ENCODE measurements around the gene NME3. TPM values are rescaled to one million over a fixed set of nuclear protein-coding genes. Genes with fewer than 3 reads are reported as not detected.

NME3 gene
- total and polyA plus RNA-seq, 9 of the 15 experiments (the other 6 are each of a cell fraction or from before 2014, with no cell fraction given): 0.68 to 76.3 (median 11.5) TPM

DNA sequence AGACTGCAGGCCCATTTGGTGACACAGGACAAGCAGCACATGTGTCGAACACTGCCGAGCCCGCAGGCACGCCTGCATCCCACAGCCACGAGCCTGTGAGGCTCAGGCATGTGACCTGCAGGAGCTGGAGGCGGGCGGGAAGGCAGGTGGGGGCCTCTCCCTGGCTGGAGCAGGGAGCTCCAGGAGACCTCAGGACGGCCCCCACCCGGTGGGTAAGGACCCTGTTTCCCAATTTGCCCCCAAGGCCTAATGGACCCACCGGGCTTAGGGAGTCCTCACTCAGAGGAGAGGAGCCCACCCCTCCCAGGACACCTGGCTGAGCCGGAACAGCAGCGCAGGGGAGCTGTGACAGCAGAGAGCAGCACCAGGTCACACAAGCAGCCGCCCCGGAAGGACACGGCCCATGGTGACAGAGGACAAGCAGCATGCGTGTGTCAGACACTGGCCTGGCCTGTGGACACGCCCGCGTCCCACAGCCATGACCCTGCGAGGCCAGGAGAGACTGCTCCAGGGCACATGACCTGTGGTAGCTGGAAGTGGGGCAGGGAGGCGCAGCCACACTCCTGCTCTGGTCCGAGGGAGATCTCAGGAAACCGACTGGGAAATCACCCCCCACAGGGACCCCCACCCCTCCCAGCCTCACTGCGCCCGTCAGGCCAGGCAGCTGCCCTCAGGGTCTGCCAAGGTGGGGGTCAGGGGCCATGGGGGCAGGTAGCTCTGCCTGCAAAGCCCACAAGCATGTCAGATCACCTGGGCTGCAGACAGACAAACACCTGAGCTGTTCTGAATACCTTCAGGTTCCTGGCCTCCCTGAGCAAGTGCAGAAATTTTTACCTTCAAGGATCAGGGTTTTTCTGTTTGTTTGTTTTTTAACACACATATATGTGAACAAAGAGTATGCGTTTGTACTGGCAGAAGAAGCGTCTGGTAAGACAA, 8.7 kb upstream of the NME3 start (continued):
- TF ChIP-seq, protein P1, sequence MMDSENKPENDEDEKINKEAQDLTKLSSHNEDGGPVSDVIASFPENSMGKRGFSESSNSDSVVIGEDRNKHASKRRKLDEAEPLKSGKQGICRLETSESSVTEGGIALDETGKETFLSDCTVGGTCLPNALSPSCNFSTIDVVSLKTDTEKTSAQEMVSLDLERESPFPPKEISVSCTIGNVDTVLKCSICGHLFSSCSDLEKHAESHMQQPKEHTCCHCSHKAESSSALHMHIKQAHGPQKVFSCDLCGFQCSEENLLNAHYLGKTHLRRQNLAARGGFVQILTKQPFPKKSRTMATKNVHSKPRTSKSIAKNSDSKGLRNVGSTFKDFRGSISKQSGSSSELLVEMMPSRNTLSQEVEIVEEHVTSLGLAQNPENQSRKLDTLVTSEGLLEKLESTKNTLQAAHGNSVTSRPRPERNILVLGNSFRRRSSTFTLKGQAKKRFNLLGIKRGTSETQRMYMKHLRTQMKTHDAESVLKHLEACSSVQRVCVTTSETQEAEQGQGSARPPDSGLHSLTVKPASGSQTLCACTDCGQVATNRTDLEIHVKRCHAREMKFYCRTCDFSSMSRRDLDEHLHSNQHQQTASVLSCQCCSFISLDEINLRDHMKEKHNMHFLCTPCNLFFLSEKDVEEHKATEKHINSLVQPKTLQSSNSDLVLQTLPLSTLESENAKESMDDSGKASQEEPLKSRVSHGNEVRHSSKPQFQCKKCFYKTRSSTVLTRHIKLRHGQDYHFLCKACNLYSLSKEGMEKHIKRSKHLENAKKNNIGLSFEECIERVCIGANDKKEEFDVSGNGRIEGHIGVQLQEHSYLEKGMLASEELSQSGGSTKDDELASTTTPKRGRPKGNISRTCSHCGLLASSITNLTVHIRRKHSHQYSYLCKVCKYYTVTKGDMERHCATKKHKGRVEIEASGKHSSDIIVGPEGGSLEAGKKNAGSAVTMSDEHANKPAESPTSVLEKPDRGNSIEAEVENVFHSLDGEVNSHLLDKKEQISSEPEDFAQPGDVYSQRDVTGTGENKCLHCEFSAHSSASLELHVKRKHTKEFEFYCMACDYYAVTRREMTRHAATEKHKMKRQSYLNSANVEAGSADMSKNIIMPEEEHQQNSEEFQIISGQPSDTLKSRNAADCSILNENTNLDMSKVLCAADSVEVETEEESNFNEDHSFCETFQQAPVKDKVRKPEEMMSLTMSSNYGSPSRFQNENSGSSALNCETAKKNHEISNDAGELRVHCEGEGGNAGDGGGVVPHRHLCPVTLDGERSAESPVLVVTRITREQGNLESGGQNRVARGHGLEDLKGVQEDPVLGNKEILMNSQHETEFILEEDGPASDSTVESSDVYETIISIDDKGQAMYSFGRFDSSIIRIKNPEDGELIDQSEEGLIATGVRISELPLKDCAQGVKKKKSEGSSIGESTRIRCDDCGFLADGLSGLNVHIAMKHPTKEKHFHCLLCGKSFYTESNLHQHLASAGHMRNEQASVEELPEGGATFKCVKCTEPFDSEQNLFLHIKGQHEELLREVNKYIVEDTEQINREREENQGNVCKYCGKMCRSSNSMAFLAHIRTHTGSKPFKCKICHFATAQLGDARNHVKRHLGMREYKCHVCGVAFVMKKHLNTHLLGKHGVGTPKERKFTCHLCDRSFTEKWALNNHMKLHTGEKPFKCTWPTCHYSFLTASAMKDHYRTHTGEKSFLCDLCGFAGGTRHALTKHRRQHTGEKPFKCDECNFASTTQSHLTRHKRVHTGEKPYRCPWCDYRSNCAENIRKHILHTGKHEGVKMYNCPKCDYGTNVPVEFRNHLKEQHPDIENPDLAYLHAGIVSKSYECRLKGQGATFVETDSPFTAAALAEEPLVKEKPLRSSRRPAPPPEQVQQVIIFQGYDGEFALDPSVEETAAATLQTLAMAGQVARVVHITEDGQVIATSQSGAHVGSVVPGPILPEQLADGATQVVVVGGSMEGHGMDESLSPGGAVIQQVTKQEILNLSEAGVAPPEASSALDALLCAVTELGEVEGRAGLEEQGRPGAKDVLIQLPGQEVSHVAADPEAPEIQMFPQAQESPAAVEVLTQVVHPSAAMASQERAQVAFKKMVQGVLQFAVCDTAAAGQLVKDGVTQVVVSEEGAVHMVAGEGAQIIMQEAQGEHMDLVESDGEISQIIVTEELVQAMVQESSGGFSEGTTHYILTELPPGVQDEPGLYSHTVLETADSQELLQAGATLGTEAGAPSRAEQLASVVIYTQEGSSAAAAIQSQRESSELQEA (IDR thresholded peaks at IDR 0.05; ENCODE audit: low read depth): no peak
- TF ChIP-seq THRB (CRISPR knock-in tag; conservative IDR thresholded peaks at IDR 0.05) (no peak), KDM5B (IDR thresholded peaks at IDR 0.05; ENCODE audit: insufficient replicate concordance, low read depth, low read length) (no peak), ZBED1 (IDR thresholded peaks at IDR 0.05) (no peak), RFX7 (CRISPR knock-in tag; IDR thresholded peaks at IDR 0.05) (no peak), POLR2A (conservative IDR thresholded peaks at IDR 0.05) (peak; percentile 48), RBM22 (IDR thresholded peaks at IDR 0.05; ENCODE audit: low read depth, low read length, poor library complexity, severe bottlenecking) (peak; percentile 22), ZNF282 (CRISPR knock-in tag; IDR thresholded peaks at IDR 0.05) (no peak), RUNX1 (IDR thresholded peaks at IDR 0.05; ENCODE audit: low read depth) (no peak), ZBTB33 (CRISPR knock-in tag; IDR thresholded peaks at IDR 0.05) (peak; percentile 64), EZH2 (IDR thresholded peaks at IDR 0.05; ENCODE audit: borderline replicate concordance, low read depth, low read length) (no peak), ZC3H4 (CRISPR knock-in tag; IDR thresholded peaks at IDR 0.05; ENCODE audit: borderline replicate concordance) (no peak)
- TF ChIP-seq, protein P2, sequence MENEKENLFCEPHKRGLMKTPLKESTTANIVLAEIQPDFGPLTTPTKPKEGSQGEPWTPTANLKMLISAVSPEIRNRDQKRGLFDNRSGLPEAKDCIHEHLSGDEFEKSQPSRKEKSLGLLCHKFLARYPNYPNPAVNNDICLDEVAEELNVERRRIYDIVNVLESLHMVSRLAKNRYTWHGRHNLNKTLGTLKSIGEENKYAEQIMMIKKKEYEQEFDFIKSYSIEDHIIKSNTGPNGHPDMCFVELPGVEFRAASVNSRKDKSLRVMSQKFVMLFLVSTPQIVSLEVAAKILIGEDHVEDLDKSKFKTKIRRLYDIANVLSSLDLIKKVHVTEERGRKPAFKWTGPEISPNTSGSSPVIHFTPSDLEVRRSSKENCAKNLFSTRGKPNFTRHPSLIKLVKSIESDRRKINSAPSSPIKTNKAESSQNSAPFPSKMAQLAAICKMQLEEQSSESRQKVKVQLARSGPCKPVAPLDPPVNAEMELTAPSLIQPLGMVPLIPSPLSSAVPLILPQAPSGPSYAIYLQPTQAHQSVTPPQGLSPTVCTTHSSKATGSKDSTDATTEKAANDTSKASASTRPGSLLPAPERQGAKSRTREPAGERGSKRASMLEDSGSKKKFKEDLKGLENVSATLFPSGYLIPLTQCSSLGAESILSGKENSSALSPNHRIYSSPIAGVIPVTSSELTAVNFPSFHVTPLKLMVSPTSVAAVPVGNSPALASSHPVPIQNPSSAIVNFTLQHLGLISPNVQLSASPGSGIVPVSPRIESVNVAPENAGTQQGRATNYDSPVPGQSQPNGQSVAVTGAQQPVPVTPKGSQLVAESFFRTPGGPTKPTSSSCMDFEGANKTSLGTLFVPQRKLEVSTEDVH (IDR thresholded peaks at IDR 0.05; ENCODE audit: low read depth, partially characterized antibody): no peak
